Measurements from ENCODE around the gene PKMYT1. TPM values are rescaled to one million over a fixed set of nuclear protein-coding genes. Genes with fewer than 3 reads are reported as not detected.
A peak's percentile ranks its signal among the peaks of the same experiment; 100 is the strongest.

The PKMYT1 gene
- total and polyA plus RNA-seq, 9 of the 15 experiments (the other 6 are each of a cell fraction or from before 2014, with no cell fraction given): 8.7 to 201 (median 37.8) TPM

- TF ChIP-seq PREB (CRISPR knock-in tag; IDR thresholded peaks at IDR 0.05): no peak
- TF ChIP-seq HMBOX1 (IDR thresholded peaks at IDR 0.05): no peak
- no peak for TF ChIP-seq COPS2 (conservative IDR thresholded peaks at IDR 0.05)
- no peak for TF ChIP-seq TSC22D4 (tag; IDR thresholded peaks at IDR 0.05)
- no peak for TF ChIP-seq ZNF140 (CRISPR knock-in tag; IDR thresholded peaks at IDR 0.05)
- TF ChIP-seq ZNF696 (CRISPR knock-in tag; conservative IDR thresholded peaks at IDR 0.05): no peak
- no peak for TF ChIP-seq ZNF398 (CRISPR knock-in tag; IDR thresholded peaks at IDR 0.05)
- TF ChIP-seq NFIC (IDR thresholded peaks at IDR 0.05): peak; percentile 10; the same call in 1 of the 2 replicates
- TF ChIP-seq HNRNPK (IDR thresholded peaks at IDR 0.05; ENCODE audit: low read depth, low read length, poor library complexity, severe bottlenecking): no peak
- TF ChIP-seq ZNF518B (CRISPR knock-in tag; IDR thresholded peaks at IDR 0.05): no peak
- peak; percentile 52; the same call in 1 of the 2 replicates for TF ChIP-seq POLR2AphosphoS2 (IDR thresholded peaks at IDR 0.05; ENCODE audit: low read length)
- TF ChIP-seq MEF2D (tag; conservative IDR thresholded peaks at IDR 0.05; ENCODE audit: low read depth): no peak
- TF ChIP-seq ZNF431 (CRISPR knock-in tag; IDR thresholded peaks at IDR 0.05): no peak
- TF ChIP-seq POLR2AphosphoS5 (IDR thresholded peaks at IDR 0.05; ENCODE audit: control insufficient read depth, insufficient read depth, low read depth, low read length): peak; percentile 17; the same call in 1 of the 2 replicates
- no peak for TF ChIP-seq BDP1 (IDR thresholded peaks at IDR 0.05; ENCODE audit: insufficient read depth, insufficient read length)
- TF ChIP-seq ZNF263 (CRISPR knock-in tag; IDR thresholded peaks at IDR 0.05; ENCODE audit: borderline replicate concordance): peak; percentile 79
- 0 out of 2 replicates have a peak, but pooled peaks have one; percentile 28 for TF ChIP-seq ERF (CRISPR knock-in tag; IDR thresholded peaks at IDR 0.05)
- TF ChIP-seq CAMTA2 (CRISPR knock-in tag; conservative IDR thresholded peaks at IDR 0.05): no peak
- TF ChIP-seq SMARCE1 (IDR thresholded peaks at IDR 0.05): no peak
- no peak for TF ChIP-seq CBFA2T2 (conservative IDR thresholded peaks at IDR 0.05)
- no peak for TF ChIP-seq ZNF695 (CRISPR knock-in tag; IDR thresholded peaks at IDR 0.05)
- no peak for TF ChIP-seq MITF (IDR thresholded peaks at IDR 0.05)
Measured at GRCh38 chr16:2973093-2973492, 7.2 kb downstream of the PKMYT1 start (continued).
